Activated T-cell treated with anti-CD3 and anti-CD28 coated beads, Interleukin-2, amount 50 U/mL, for 48 hours (primary cell): Measurements from ENCODE around the gene EGR4.
"Not testable (repeated sequence)": the region's sequence is repeated elsewhere in the genome, so short reads cannot be mapped to it uniquely, and the experiment has no call there.

Source experiments
- DNase-seq, 2 experiments: peaks; one replicate each; pipeline ENCODE4 v3.0.0-alpha.2; 2020

EGR4 gene

GRCh38 chr2:73262691-73263429, 30.5 kb downstream of the EGR4 start:
- DNase-seq, result not testable (repeated sequence)

GRCh38 chr2:73262108-73262651, 31.2 kb downstream of the EGR4 start:
- DNase-seq, result no peak

GRCh38 chr2:73260338-73260984, 32.9 kb downstream of the EGR4 start:
- DNase-seq, result no peak

GRCh38 chr2:73259704-73260337, 33.5 kb downstream of the EGR4 start:
- no peak for DNase-seq

GRCh38 chr2:73259276-73259675, 34.1 kb downstream of the EGR4 start:
- no peak for DNase-seq

- DNase-seq, result no peak
Measured at GRCh38 chr2:73258913-73259215, 34.5 kb downstream of the EGR4 start.

GRCh38 chr2:73258186-73258912, 35.0 kb downstream of the EGR4 start:
- DNase-seq, result no peak

GRCh38 chr2:73257425-73258125, 35.8 kb downstream of the EGR4 start:
- no peak for DNase-seq

GRCh38 chr2:73257021-73257420, 36.3 kb downstream of the EGR4 start:
- no peak for DNase-seq

- no peak for DNase-seq
Measured at GRCh38 chr2:73256618-73256922, 36.8 kb downstream of the EGR4 start.

- DNase-seq, result no peak
Measured at GRCh38 chr2:73255907-73256617, 37.3 kb downstream of the EGR4 start.

- DNase-seq, result no peak
Measured at GRCh38 chr2:73255007-73255644, 38.2 kb downstream of the EGR4 start.

GRCh38 chr2:73254343-73255006, 38.9 kb downstream of the EGR4 start:
- no peak for DNase-seq

GRCh38 chr2:73253901-73254300, 39.4 kb downstream of the EGR4 start:
- DNase-seq, result no peak

GRCh38 chr2:73253400-73253799, 39.9 kb downstream of the EGR4 start:
- DNase-seq, result no peak

GRCh38 chr2:73252238-73253027, 40.9 kb downstream of the EGR4 start:
- no peak for DNase-seq

- no peak for DNase-seq
Measured at GRCh38 chr2:73250872-73251846, 42.2 kb downstream of the EGR4 start.

GRCh38 chr2:73249636-73250035, 43.7 kb downstream of the EGR4 start:
- DNase-seq, result no peak

- DNase-seq, result no peak
Measured at GRCh38 chr2:73246850-73247249, 46.5 kb downstream of the EGR4 start.
